LNCAP (cell line): ENCODE results near the gene THBS4.

Source experiments
- TF ChIP-seq, protein P1 (sequence below): fragments of 450-650 bp; IDR thresholded peaks from 2 replicates; pipeline ENCODE4 v1.5.1; 2017; ENCODE audit warnings: mild to moderate bottlenecking

Gene THBS4

DNA sequence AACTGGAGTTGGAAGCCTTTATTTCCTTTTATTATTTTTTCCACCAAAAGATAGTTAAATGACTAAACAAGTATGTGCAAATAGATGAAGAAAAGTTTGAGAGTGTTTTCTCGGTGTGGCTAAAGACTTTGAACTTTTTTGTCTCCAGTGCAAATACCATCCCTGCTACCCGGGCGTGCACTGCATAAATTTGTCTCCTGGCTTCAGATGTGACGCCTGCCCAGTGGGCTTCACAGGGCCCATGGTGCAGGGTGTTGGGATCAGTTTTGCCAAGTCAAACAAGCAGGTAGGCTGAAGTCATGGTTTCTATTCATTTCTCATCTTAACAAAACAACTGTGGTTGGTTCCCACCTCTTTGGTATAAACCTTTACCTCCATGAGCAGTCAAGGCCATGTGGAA lies 26.4 kb downstream of the THBS4 start:
- TF ChIP-seq, protein P1, sequence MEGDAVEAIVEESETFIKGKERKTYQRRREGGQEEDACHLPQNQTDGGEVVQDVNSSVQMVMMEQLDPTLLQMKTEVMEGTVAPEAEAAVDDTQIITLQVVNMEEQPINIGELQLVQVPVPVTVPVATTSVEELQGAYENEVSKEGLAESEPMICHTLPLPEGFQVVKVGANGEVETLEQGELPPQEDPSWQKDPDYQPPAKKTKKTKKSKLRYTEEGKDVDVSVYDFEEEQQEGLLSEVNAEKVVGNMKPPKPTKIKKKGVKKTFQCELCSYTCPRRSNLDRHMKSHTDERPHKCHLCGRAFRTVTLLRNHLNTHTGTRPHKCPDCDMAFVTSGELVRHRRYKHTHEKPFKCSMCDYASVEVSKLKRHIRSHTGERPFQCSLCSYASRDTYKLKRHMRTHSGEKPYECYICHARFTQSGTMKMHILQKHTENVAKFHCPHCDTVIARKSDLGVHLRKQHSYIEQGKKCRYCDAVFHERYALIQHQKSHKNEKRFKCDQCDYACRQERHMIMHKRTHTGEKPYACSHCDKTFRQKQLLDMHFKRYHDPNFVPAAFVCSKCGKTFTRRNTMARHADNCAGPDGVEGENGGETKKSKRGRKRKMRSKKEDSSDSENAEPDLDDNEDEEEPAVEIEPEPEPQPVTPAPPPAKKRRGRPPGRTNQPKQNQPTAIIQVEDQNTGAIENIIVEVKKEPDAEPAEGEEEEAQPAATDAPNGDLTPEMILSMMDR = no peak

DNA sequence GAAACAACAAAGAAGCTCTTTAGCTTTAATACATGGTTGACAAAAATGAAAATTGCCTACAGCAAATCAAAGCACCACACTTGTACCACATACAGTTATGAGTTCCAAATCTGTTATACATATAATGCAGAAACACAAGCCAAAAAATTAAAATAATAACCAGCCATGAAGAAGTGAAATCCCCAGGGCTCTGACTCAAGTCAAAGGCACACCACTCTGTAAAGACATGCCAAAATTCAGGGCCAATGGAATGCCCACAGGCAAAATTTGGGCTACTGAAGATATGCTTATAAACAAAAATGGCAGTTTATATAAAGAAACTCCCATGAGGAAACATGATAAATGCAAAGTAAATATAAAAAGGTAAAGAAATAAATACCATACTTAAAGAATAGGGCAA lies 29.0 kb downstream of the THBS4 start:
- TF ChIP-seq, protein P1 = no peak

DNA sequence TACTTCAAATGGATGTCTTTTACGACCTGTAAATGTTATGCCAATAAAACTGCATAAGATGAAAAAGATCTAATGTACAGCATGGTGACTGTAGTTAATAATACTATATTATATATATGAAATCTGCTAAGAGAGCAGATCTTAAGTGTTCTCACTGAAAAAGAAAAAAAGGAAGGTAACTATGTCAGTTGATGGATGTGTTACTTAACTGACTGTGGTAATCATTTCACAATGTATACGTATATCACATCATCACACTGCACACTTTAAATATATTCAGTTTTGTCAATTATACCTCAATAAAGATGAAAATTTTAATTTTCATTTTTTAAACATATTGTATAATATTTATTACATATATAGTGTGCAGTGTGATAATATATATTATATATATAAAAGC lies 31.9 kb downstream of the THBS4 start:
- TF ChIP-seq, protein P1 = no peak

DNA sequence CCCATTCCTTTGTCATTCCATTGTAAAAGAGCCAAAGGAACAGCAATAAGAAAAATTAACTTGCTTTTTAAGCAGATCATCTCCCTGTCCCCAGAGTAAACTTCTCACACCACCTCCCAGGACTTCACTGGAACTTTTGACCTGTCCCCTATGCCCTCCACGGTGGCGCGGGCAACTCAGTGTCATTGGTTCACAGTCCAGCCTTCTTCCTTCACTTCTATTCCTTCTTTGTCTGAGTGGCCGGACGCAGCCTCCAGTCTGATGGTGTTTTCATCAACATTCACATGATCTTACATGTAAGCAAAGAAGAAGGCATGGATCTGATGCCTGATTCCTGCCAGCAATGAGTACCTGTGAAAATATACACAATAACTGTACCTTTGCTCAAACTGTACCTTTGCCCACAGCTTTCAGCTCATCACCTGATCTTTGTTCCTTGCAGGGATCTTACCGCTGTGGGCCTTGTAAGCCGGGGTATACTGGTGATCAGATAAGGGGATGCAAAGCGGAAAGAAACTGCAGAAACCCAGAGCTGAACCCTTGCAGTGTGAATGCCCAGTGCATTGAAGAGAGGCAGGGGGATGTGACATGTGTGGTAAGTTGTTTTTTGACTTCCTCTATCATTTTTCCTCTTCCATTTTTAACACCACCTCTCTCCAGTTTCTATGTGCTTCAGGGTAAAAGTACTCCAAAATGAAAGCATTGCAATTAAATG lies 32.5 kb downstream of the THBS4 start:
- TF ChIP-seq, protein P1 = no peak

DNA sequence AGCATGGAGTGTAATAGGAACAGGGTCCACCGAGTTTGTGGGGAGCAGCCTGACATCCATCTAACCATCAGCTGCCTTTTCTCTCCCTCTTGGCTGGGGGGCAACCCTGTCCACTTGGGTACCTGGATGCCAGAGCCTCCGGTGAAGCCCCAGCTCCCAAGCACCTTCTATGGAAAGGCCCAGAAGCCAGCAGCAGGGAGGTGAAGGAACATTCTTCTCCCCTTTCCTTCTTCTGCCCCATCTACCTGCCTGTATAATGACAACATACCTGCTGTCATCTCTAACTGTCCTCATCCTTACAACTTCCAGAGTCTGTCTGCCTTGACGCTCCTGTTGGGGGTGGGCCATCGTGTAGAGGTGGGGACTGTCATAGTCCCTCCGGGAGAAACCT lies 33.1 kb downstream of the THBS4 start:
- TF ChIP-seq, protein P1 = no peak

DNA sequence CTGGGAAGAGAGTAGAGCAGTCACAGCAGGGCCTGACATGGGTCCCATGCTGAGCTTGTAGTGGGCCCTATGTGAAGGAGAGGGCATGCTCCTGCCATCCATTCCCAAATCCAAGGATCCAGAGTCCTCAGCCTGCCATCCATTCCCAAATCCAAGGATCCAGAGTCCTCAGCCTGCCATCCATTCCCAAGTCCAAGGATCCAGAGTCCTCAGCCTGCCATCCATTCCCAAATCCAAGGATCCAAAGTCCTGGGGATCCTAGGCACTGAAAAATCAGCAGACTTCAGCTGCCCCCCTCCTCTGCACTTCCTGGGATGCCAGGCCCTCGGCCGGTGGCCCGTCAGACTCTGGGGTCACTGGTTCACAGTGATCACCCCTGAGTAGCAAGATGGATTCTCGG lies 33.6 kb downstream of the THBS4 start:
- TF ChIP-seq, protein P1 = no peak

DNA sequence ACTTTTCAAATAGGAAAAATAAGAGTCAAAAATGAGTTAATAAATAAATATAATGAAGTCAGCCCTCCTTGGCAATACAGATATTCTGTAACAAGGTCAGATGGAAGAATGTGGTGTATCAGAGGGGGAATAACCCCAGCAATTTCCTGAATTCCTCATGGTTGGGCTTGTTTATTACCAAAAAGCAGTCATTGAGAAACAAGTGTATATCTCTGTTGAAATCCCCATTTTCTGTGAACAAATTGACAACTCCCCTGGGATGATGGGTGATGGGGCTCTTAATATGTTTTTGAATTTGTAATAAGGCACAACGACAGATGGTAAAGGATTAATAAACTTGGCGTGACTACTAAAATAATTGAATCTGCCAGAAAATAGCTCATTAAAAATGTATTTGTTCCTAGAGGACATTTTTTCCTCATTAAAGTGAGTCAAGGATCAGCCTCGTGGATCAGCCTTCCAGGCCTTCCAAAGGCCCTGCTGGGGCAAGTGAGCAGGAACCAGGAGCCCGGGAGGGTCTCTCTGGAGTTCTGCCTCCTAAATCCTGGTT lies 34.2 kb downstream of the THBS4 start:
- TF ChIP-seq, protein P1 = no peak
